Body of pancreas (tissue), 4 donors: ENCODE results near the gene SKIC8. TPM values are rescaled to one million over a fixed set of nuclear protein-coding genes. Genes with fewer than 3 reads are reported as not detected.

Experiments
- ATAC-seq: fragments of 150-250 bp; one replicate; pipeline ENCODE4 v1.9.1; 2016
- DNase-seq, 4 donors: peaks; one replicate each; pipeline ENCODE4 v3.0.0-alpha.2; 2019
- H3K27ac ChIP-seq, 4 donors: fragments of 200-600 bp; sonication (generic); 1 replicate in 3 of 4; 2 replicates in 1 of 4; pipeline versions ENCODE4 v1.5.1 to v1.6.1; 2016 to 2019; ENCODE audit warnings: mild to moderate bottlenecking in 1 of 4, mixed read lengths in 1 of 4, moderate library complexity in 1 of 4
- H3K27me3 ChIP-seq, 2 donors: fragments of 200-600 bp; sonication (generic); one replicate each; pipeline ENCODE4 v1.6.0; 2016; ENCODE audit warnings: mild to moderate bottlenecking in 1 of 2
- H3K36me3 ChIP-seq, 2 donors: fragments of 200-600 bp; sonication (generic); replicated peaks in 1 of 2; 2 replicates each; pipeline ENCODE4 v1.5.1; 2016; ENCODE audit warnings: low read depth in 2 of 2; ENCODE audit not compliant: insufficient read depth in 1 of 2
- H3K4me1 ChIP-seq: fragments of 200-600 bp; sonication (generic); one replicate; pipeline ENCODE4 v1.6.0; 2016
- H3K4me3 ChIP-seq, 2 donors: fragments of 200-600 bp; sonication (generic); 1 replicate in 1 of 2; 2 replicates in 1 of 2; pipeline ENCODE4 v1.5.1; 2016 to 2019
- H3K9me3 ChIP-seq, 3 donors: fragments of 200-600 bp; sonication (generic); 1 replicate in 2 of 3; 2 replicates in 1 of 3; pipeline ENCODE4 v1.5.1; 2016
- CTCF ChIP-seq, 7 experiments: fragments of 450-650 bp in 4 of 7; fragments of 200-600 bp in 3 of 7; sonication (generic) in 3 of 7; IDR thresholded peaks; one replicate each; pipeline ENCODE4 v1.5.1; 2016 to 2019; ENCODE audit warnings: antibody characterized with exemption in 7 of 7
- POLR2A ChIP-seq, 3 donors: fragments of 450-650 bp; IDR thresholded peaks; one replicate each; pipeline ENCODE4 v1.6.1; 2016; ENCODE audit warnings: antibody characterized with exemption in 3 of 3, mild to moderate bottlenecking in 2 of 3
- WGBS, 2 donors: methylation state at CpG; one replicate each; pipeline ENCODE4 v1.1.5; 2017; 5-methylcytosine and 5-hydroxymethylcytosine counted together
- intact Hi-C: fragments of 100-400 bp; cut with DNase I; formaldehyde crosslinking; loops from one replicate; pipeline ENCODE4 v1.15.1; 2023
- small RNA-seq: library from RNA; depleted of rRNA; stranded (forward); fragments of <200 nt; gene quantifications from one replicate; pipeline ENCODE3, GENCODE V24; 2016
- total RNA-seq, 2 donors: library from RNA; depleted of rRNA; stranded (reverse); fragments of >200 nt; gene quantifications; one replicate each; pipeline ENCODE4 v1.1.0, GENCODE V29; 2016

SKIC8 gene
- total RNA-seq, 2 donors from 2014 or later: 30.3 to 31.4 TPM

- intact Hi-C loops: no loop called here
- ATAC-seq (no peak), DNase-seq (no peak)
- H3K36me3 ChIP-seq: no peaks in the 10 kb centered on the region
- TF ChIP-seq POLR2A (IDR thresholded peaks at IDR 0.05) (no peak), CTCF (IDR thresholded peaks at IDR 0.05) (no peak)
- no peak overlapping the region for H3K4me3 ChIP-seq
- no peak overlapping the region for H3K27ac ChIP-seq
- WGBS, 2 donors: 67 to 80% methylated on average over 11 of the region's 11 CpGs
- no peaks in the 10 kb centered on the region for H3K4me1 ChIP-seq
- H3K27me3 ChIP-seq: no peaks in the 10 kb centered on the region
- no peaks in the 10 kb centered on the region for H3K9me3 ChIP-seq
Measured at GRCh38 chr15:78233496-78233895, 65.9 kb downstream of the SKIC8 start.

Small RNA genes within 50 kb of the gene (small RNA-seq; reads per million reads assigned to genes)
- gene AC090607.5: not detected

Other genes starting within 250 kb of the SKIC8 start
- 10 to 100 TPM; 35.6 to 42.3 TPM for gene TBC1D2B, start 221.9 kb downstream of the SKIC8 start, total RNA-seq
- gene SH2D7, start 207.0 kb downstream of the SKIC8 start, total RNA-seq: not detected
- 1 to 10 TPM; 3.4 to 6.9 TPM for gene CIB2, start 168.2 kb downstream of the SKIC8 start, total RNA-seq
- 10 to 100 TPM; 17.8 to 39.7 TPM for gene IDH3A, start 150.2 kb downstream of the SKIC8 start, total RNA-seq
- gene ACSBG1, start 65.0 kb downstream of the SKIC8 start, total RNA-seq: not detected
- gene DNAJA4, start 35.0 kb downstream of the SKIC8 start, total RNA-seq: 1 to 10 TPM; 5.9 to 8.0 TPM
- gene CRABP1, start 40.7 kb upstream of the SKIC8 start, total RNA-seq: 1 to 10 TPM in 1 of 2 donors, not detected in 1; 1.6 TPM
- gene IREB2, start 138.6 kb upstream of the SKIC8 start, total RNA-seq: 10 to 100 TPM; 16.2 to 31.9 TPM
- gene HYKK, start 208.0 kb upstream of the SKIC8 start, total RNA-seq: 1 to 10 TPM; 2.6 to 8.3 TPM
- 10 to 100 TPM; 33.6 to 51.6 TPM for gene PSMA4, start 240.8 kb upstream of the SKIC8 start, total RNA-seq